SIG-M5 (cell line): Measurements from ENCODE around the gene SPART.
"Not testable (repeated sequence)": the region's sequence is repeated elsewhere in the genome, so short reads cannot be mapped to it uniquely, and the experiment has no call there.

ENCODE experiments used
- DNase-seq: peaks from one replicate; lab custom pipeline; 2025; lab: John Stamatoyannopoulos, UW

SPART gene

DNA sequence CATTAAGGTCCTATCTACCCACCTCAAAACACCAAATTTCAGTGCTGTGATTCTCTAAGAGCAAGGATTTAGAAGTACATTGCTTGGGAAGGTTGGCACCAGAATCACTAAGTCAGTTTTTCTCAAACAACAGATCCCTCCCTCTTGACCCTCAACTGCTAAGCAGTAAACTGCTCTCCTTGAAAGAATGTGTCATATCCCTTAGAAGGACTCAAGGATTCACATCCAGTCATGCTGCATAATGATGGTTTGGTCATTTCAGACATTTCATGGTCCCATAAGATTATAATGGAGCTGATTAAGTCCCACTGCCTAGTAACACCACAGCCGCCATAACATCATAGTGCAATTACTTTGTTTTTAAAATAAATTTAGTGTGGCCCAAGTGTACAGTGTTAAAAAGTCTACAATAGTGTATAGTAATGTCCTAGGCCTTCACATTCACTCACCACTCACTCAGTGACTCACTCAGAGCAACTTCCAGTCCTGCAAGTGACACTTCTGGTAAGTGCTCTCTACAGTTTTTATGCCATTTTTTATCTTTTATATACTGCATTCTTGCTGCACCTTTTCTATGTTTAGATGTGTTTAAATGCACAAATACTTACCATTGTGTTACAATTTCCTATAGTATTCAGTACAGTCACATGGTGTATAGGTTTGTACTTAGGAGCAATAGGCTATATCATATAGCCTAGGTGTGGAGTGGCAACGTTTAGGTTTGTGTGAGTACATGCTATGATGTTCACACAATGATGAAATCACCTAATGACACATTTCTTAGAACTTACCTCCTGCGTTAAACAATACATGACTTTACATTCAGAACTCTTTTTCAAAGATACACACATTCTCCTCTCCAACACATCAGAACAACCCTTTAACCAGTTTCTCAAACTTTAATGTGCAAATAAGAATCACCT lies 32.9 kb downstream of the SPART start:
- DNase-seq = no peak

DNA sequence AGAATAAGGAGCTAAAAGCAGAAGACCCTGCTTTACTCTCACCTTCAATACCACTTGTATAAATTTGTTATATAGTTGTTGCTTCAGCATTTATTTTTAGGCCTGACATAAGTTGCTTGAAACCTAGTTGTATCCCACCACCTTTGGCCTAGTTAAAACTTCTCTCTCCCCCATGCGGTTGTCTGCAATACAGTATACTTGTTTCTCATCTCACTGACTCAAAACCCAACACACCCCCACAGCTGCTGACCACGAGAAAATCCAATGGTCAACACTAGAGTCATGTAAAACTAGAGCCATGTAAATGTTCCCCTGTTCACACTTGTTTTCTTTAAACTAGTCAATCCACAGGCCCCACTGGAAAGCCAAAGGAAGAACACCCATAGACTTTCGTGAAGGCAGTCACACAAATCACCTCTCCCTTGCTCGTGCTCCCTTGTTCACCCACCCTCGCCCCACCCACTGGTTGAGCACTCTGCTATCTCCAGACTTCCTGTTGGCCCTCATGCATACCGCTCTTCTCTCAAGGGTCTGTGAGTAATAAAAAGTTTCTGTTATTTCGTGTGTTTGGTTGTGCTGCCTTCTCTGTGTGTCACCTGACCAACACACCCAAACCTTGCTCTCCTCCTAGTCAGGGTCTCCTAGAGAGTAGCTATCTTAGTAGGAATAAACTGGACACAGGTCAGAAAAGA lies 35.6 kb downstream of the SPART start:
- DNase-seq = no peak

DNA sequence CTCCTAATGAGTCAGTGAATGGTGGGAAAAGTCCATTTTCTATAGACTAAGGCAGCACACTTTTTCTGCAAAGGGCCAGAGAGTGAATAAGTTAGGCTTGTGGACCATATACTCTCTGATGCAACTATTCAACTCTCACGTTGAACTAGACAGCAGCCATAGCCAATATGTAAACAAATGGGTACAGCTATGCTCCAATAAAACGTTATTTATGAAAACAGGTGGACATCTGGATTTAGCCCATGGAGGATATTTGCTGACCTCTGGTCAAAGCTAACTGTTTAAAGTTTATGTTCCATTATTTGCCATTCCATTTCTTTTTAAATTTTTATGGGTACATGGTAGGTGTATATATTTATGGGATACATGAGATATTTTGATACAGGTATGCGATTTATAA lies 43.9 kb downstream of the SPART start:
- DNase-seq = no peak

GRCh38 chr13:36299469-36299868 lies 46.7 kb downstream of the SPART start:
- not testable (repeated sequence) for DNase-seq

DNA sequence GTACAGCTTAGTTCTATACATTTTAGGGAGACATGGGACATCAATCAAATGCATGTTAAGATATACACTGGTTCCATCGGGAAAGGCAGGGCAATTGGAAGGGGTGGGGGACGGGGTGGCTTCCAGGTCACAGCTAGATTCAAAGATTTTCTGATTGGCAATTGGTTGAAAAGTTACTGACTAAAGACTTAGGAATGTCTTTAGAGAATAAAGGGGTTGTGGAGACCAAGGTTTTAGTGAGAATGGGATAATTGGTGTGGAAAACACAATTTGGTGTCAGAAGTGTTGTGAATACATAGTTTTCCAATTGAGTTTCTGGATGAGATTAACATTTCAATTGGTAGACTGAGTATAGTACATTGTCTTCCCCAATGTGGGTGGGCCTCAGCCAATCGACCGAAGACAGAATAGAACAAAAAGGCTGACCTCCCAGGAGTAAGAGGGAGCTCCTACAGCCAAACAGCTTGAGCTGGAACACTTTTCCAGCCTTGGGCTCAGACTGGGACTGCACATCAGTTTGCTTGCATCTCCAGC lies 47.6 kb downstream of the SPART start:
- DNase-seq = no peak

- peak; percentile 27 for DNase-seq
Measured at GRCh38 chr13:36297366-36298338, 48.5 kb downstream of the SPART start, which contains the start of gene CCDC169. CCDC169 (minus strand) TSS chr13:36297814; CDS start chr13:36297719, 95 bp downstream.

DNA sequence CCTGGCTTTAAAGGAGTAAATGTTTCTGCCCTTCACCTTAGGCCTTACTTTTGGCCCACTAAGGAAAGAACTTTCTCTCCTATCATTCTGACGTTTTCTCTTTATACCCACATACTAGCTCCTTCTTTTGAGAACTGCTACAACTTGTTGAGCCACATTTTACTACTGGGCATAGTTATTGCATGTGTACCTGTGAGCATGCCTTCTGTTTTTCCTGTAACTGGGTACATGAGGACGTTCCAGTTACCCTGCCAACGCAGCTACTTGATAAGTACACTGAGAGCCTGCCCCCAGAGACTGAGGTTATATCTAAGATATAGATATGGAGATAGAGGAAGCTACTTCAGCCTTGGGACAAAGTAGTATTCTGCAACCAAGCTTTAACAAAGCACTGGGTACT lies 52.1 kb downstream of the SPART start:
- DNase-seq = no peak

DNA sequence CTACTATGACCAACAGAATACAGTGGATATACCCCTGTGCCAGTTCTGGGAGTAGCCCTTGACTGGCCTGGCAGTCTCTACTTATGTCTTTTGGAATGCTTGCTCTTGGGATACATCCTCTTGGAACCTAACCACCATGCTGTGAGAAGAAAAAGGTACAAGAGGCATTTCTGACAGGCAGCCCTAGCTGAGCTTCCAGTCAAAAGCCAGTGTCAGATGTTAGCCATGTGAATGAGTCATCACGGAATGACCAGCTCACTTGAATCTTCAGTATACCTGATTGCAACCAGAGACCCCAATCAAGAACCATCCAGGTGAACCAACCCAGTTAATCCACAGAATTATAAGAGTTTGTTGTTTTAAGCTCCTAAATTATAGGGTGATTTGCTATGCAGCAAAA lies 52.7 kb downstream of the SPART start:
- DNase-seq = no peak

DNA sequence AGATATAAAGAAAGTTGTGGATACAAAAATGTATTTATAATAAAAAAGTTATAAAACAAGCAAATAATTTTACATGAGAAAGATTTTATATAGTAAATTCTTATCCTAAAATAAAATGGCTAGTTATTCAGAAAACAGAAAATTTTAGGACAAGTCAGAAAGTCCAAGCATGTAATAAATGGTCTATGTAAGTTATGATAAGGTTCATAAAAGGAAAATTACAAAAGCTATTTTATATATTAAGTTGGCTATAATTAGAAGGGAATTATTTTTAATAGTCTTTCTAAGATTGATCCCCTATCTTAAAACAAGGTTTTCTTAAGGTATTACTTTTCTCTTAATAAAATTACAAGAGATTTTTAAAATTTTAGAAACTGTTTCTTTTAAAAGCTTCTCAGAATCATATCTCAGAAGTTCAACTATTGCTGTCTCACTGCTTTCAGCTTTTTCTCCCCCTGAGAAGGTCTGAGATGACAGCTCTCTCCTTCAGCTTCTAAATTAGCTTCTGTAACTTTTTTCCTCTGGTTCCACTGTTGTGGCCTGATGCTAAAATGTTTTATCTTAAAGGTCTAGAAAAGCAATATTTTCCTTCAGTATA lies 57.3 kb downstream of the SPART start:
- DNase-seq = no peak

- DNase-seq = no peak
Measured at GRCh38 chr13:36286006-36286405, 60.2 kb downstream of the SPART start.

- no peak for DNase-seq
Measured at GRCh38 chr13:36282821-36283432, 63.3 kb downstream of the SPART start.

DNA sequence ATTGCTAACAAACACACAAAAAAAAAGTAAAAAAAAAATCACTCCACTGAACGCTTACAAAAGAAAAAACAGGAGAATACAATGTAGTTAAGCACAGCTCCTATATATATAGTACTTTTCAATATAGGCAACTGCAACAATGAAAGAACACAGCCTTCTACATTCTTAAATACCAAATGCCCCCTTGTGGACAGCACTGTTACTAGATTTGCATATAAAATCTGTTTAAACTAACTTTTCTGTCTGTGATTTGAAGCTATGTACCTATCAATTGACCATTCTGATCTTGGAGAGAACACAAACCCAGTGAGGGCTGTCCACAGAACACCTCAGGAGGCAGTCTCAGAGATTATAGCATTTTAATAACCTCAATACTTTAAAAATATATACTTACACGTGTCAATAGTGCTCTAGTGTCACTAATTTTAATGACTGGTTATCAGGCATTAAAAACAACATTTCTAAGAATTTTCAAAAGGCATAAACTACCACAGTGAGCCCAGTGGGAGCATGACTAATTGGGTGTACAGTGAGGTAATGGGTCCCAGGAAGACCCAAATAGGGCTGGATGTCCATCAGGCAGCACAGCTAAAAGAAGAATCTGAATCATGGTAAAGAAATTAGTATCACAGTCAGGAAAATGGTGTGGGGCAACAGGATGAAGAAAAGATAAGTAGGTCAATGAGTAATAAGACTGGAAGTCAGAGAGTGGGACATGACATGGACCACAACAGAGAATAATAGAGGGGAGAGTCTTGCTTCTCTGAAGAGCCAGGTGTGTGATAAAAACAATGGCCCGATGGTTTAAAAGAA lies 70.8 kb downstream of the SPART start:
- no peak for DNase-seq

DNA sequence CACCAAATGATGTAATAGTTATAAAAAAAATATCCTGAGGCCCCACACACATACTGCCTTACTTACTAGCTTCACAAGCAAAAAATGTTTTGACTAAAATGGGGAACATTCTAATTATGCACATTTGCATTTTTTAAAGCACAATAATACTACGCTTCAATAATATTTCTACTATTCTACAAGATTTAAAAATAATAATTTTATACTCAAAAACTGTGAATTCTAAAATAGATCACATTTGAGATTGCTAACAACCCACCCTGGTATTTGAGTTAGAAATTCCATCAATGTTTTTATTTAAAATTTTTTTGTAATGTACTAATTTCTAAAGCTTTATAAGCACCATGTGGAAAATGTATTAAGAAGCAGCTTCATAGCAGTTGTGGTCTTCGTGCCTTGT lies 72.8 kb downstream of the SPART start:
- no peak for DNase-seq

GRCh38 chr13:36261976-36262375 lies 84.2 kb downstream of the SPART start:
- no peak for DNase-seq

- no peak for DNase-seq
Measured at GRCh38 chr13:36261011-36261410, 85.2 kb downstream of the SPART start.

DNA sequence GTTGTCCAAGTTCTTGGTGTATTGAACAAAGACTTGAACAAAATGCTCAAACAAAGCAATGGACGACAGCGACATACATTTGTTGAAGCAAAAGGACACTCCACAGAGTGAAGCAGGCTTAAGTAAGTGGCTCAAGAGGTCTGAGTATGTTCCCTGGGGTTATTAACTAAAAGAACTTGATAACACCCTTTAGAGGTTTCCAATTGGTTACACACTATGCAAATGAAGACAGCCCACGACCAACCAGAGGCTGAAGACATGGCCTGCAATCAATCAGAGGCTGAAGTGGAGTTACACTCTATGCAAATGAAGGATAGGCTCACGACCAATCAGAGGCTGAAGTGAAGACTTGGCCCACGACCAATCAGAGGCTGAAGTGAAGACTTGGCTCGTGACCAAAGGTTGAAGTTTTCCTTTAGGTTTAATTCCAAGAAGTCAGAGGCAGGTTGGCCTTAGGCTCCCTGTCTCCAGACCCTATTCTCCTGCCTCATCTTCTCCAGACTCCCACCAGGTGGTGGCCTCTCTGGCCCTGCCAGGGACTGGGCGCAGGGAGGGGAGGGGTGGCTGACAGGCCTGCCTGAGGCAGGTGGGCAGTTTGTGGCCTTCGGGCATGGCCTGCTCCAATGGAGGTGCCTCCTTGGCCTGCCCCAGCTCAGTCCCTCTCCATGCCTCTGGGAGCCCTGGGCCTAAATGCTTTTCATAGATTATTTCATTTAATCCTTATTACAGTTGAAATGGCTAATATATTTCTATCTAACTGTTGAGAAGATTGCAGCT lies 86.6 kb downstream of the SPART start:
- DNase-seq = no peak

- DNase-seq = no peak
Measured at GRCh38 chr13:36258831-36259230, 87.4 kb downstream of the SPART start.
